Measurements from ENCODE around the gene CACNG8.

GRCh38 chr19:53951436-53951835 lies 11.3 kb upstream of the CACNG8 start:
- no peak for TF ChIP-seq CTCF (IDR thresholded peaks at IDR 0.05)
- no peak for TF ChIP-seq POLR2A (IDR thresholded peaks at IDR 0.05)

Measured in stomach (tissue), 4 donors.